Neural crest cell (in vitro differentiated cells): Measurements from ENCODE around the gene ADSS1. TPM values are rescaled to one million over a fixed set of nuclear protein-coding genes. Genes with fewer than 3 reads are reported as not detected.

Experiments used
- DNase-seq: peaks from one replicate; pipeline ENCODE4 v3.0.0; 2021; ENCODE audit warnings: low read depth, mixed read lengths, low spot score
- H3K27ac Mint-ChIP-seq: one replicate; pipeline ENCODE4 v1.8.0; 2021; ENCODE audit warnings: mild to moderate bottlenecking, mixed read lengths; ENCODE audit not compliant: unreplicated experiment
- H3K27me3 Mint-ChIP-seq: 2 replicates; pipeline ENCODE4 v1.8.0; 2021; ENCODE audit warnings: low read depth, mild to moderate bottlenecking, mixed read lengths
- H3K36me3 Mint-ChIP-seq: 2 replicates; pipeline ENCODE4 v1.8.0; 2021; ENCODE audit warnings: low read depth, mild to moderate bottlenecking, mixed read lengths
- H3K4me1 Mint-ChIP-seq: 2 replicates; pipeline ENCODE4 v1.8.0; 2021; ENCODE audit warnings: mixed read lengths
- H3K4me3 Mint-ChIP-seq: one replicate; pipeline ENCODE4 v1.8.0; 2021; ENCODE audit warnings: mild to moderate bottlenecking, mixed read lengths
- H3K9me3 Mint-ChIP-seq: 2 replicates; pipeline ENCODE4 v1.8.0; 2021; ENCODE audit warnings: mixed read lengths
- CTCF ChIP-seq: fragments of 200-600 bp; sonication (generic); conservative IDR thresholded peaks from 2 replicates; pipeline ENCODE4 v1.5.0; 2021; ENCODE audit warnings: antibody characterized with exemption, mild to moderate bottlenecking
- total RNA-seq: library from RNA; stranded (reverse); gene quantifications from 2 replicates; pipeline ENCODE4 v1.2.1, GENCODE V29; 2021

ADSS1 gene
- total RNA-seq, 1 donor from 2014 or later = 5.0 TPM

DNA sequence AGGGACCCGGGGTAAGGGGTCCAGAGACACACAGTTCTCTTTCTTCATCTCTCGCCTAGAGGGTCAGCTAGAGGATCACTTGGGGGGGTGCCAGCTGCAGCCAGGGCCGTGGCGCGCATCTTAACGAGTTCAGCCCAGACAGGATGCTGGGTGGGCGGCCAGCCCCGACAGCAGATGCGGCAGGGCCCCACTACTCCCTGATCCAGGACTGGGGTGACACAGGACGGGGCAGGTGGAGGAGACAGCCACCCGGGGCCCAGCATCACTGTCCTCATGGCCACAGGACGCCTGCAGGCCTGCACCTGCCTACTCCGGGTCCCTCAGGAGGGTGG lies 58.7 kb downstream of the ADSS1 start:
- Mint-ChIP-seq H3K4me1 (no peaks in the 10 kb centered on the region), H3K27me3 (no peaks in the 10 kb centered on the region), H3K27ac (no peak overlapping the region), H3K4me3 (no peak overlapping the region), H3K9me3 (no peaks in the 10 kb centered on the region), H3K36me3 (no peaks in the 10 kb centered on the region)
- TF ChIP-seq CTCF = no peak
- DNase-seq = no peak

GRCh38 chr14:104783484-104784217 lies 59.6 kb downstream of the ADSS1 start:
- no peaks in the 10 kb centered on the region for H3K27me3 Mint-ChIP-seq
- no peaks in the 10 kb centered on the region for H3K36me3 Mint-ChIP-seq
- H3K27ac Mint-ChIP-seq = no peak overlapping the region
- TF ChIP-seq CTCF = no peak
- H3K4me3 Mint-ChIP-seq = no peak overlapping the region
- DNase-seq = no peak
- H3K9me3 Mint-ChIP-seq = no peaks in the 10 kb centered on the region
- no peaks in the 10 kb centered on the region for H3K4me1 Mint-ChIP-seq

GRCh38 chr14:104784218-104784568 lies 60.2 kb downstream of the ADSS1 start:
- DNase-seq = no peak
- no peaks in the 10 kb centered on the region for H3K27me3 Mint-ChIP-seq
- no peak overlapping the region for H3K27ac Mint-ChIP-seq
- H3K4me1 Mint-ChIP-seq = no peaks in the 10 kb centered on the region
- H3K4me3 Mint-ChIP-seq = no peak overlapping the region
- no peaks in the 10 kb centered on the region for H3K36me3 Mint-ChIP-seq
- no peak for TF ChIP-seq CTCF
- no peaks in the 10 kb centered on the region for H3K9me3 Mint-ChIP-seq

GRCh38 chr14:104784846-104785707 lies 61.0 kb downstream of the ADSS1 start:
- no peaks in the 10 kb centered on the region for H3K36me3 Mint-ChIP-seq
- H3K27ac Mint-ChIP-seq = no peak overlapping the region
- no peak for TF ChIP-seq CTCF
- no peak overlapping the region for H3K4me3 Mint-ChIP-seq
- no peaks in the 10 kb centered on the region for H3K4me1 Mint-ChIP-seq
- no peaks in the 10 kb centered on the region for H3K27me3 Mint-ChIP-seq
- H3K9me3 Mint-ChIP-seq = no peaks in the 10 kb centered on the region
- no peak for DNase-seq

GRCh38 chr14:104785708-104786080 lies 61.7 kb downstream of the ADSS1 start:
- no peak for TF ChIP-seq CTCF
- Mint-ChIP-seq H3K9me3 (no peaks in the 10 kb centered on the region), H3K27ac (no peak overlapping the region), H3K4me1 (no peaks in the 10 kb centered on the region), H3K36me3 (no peaks in the 10 kb centered on the region), H3K27me3 (no peaks in the 10 kb centered on the region), H3K4me3 (no peak overlapping the region)
- DNase-seq = no peak
